Lung (tissue), 12 donors: ENCODE measurements around the gene FSTL5. TPM values are rescaled to one million over a fixed set of nuclear protein-coding genes. Genes with fewer than 3 reads are reported as not detected.

Experiments
- ATAC-seq: fragments of 200-7000 bp; cut with Tn5 transposase; one replicate; pipeline ENCODE4 v1.9.1; 2020; ENCODE audit warnings: moderate number of reproducible peaks; ENCODE audit not compliant: insufficient read depth, low FRiP score
- DNase-seq, 3 donors: peaks; one replicate each; pipeline ENCODE4 v3.0.0-alpha.2; 2013 to 2017
- H3K27ac ChIP-seq, 2 donors: one replicate each; pipeline ENCODE4 v1.5.1; 2013; ENCODE audit warnings: mild to moderate bottlenecking in 2 of 2, moderate library complexity in 2 of 2, control low read depth in 1 of 2, inconsistent platforms in 1 of 2, low read depth in 1 of 2, low read length in 1 of 2
- H3K27me3 ChIP-seq, 3 donors: one replicate each; pipeline ENCODE4 v1.5.1; 2013; ENCODE audit warnings: low read length in 2 of 3; ENCODE audit not compliant: control insufficient read depth in 3 of 3, insufficient read depth in 3 of 3
- H3K36me3 ChIP-seq, 4 donors: one replicate each; pipeline ENCODE4 v1.5.1; 2013; ENCODE audit warnings: low read length in 4 of 4, mild to moderate bottlenecking in 1 of 4, moderate library complexity in 1 of 4; ENCODE audit not compliant: control insufficient read depth in 4 of 4, insufficient read depth in 4 of 4
- H3K4me1 ChIP-seq, 5 donors: one replicate each; pipeline ENCODE4 v1.5.1; 2013; ENCODE audit warnings: low read length in 5 of 5, mild to moderate bottlenecking in 2 of 5, moderate library complexity in 1 of 5; ENCODE audit not compliant: control insufficient read depth in 5 of 5, insufficient read depth in 5 of 5
- H3K4me3 ChIP-seq: one replicate; pipeline ENCODE4 v1.5.1; 2013; ENCODE audit warnings: mild to moderate bottlenecking, control low read depth, moderate library complexity
- H3K9ac ChIP-seq, 2 donors: one replicate each; pipeline ENCODE4 v1.5.1; 2013; ENCODE audit warnings: low read length in 2 of 2, control low read depth in 1 of 2; ENCODE audit not compliant: insufficient read depth in 1 of 2
- H3K9me3 ChIP-seq, 4 donors: one replicate each; pipeline ENCODE4 v1.5.1; 2013; ENCODE audit warnings: low read length in 3 of 4, mild to moderate bottlenecking in 1 of 4, moderate library complexity in 1 of 4; ENCODE audit not compliant: control insufficient read depth in 4 of 4, insufficient read depth in 3 of 4
- CTCF ChIP-seq: IDR thresholded peaks from 2 replicates; pipeline ENCODE4 v1.5.1; 2012; ENCODE audit warnings: mild to moderate bottlenecking; ENCODE audit errors: control extremely low read depth, extremely low read depth
- WGBS, 2 donors: extraction: QIAGEN DNeasy Blood & Tissue Kit; methylation state at CpG; one replicate each; pipeline ENCODE4 v1.1.7; 2013; 5-methylcytosine and 5-hydroxymethylcytosine counted together
- polyA plus RNA-seq, 2 donors: library from polyadenylated mRNA; stranded (reverse); fragments of 200-250 nt; gene quantifications; one replicate each; pipeline ENCODE4 v1.2.1, GENCODE V29; 2013
- total RNA-seq, 2 donors: library from RNA; depleted of rRNA in 1 of 2; stranded (reverse); fragments of >200 nt in 1 of 2; gene quantifications; one replicate each; pipeline ENCODE4 v1.2.1, GENCODE V29; 2014 to 2021
- donor health status: control.
- donor health status: control.
- donor health status: Bipolar disorder and iron deficiency.
- donor health status: healthy.
- donor health status: DM: yes; HTN: yes; CAD: no.

The FSTL5 gene
- total and polyA plus RNA-seq, 4 donors: 0.23 TPM; not detected in 3

DNA sequence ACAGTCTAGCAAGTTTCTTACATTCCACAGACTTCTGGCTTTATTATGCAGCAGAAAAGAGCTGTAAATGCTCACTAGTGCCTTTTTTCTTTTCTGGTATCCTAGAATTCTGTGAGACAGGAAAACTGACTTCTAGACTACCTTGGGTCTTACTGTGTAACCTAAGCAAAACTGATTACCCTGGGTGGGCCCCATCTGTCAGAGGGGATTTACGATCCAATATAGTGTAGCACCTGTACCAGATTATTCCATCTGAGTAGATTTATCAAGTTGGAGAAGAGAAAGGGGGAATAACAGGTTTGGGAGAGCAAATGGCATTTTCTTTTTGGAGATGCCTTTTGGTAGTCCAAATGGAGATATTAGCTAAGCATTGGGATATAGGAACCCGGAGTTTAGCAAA is 46.7 kb downstream of the FSTL5 start:
- DNase-seq (no peak), ATAC-seq (no peak)
- WGBS, 2 donors: 79 to 81% methylated on average over 2 of the region's 2 CpGs
- Histone ChIP-seq H3K27ac (no peak overlapping the region), H3K9ac (no peak overlapping the region), H3K9me3 (no peaks in the 10 kb centered on the region), H3K27me3 (no peaks in the 10 kb centered on the region), H3K36me3 (no peaks in the 10 kb centered on the region), H3K4me1 (peaks cover 0 to 3% (median 0%) of the 10 kb centered on the region in 5 donors), H3K4me3 (no peak overlapping the region)
- no peak for TF ChIP-seq CTCF

DNA sequence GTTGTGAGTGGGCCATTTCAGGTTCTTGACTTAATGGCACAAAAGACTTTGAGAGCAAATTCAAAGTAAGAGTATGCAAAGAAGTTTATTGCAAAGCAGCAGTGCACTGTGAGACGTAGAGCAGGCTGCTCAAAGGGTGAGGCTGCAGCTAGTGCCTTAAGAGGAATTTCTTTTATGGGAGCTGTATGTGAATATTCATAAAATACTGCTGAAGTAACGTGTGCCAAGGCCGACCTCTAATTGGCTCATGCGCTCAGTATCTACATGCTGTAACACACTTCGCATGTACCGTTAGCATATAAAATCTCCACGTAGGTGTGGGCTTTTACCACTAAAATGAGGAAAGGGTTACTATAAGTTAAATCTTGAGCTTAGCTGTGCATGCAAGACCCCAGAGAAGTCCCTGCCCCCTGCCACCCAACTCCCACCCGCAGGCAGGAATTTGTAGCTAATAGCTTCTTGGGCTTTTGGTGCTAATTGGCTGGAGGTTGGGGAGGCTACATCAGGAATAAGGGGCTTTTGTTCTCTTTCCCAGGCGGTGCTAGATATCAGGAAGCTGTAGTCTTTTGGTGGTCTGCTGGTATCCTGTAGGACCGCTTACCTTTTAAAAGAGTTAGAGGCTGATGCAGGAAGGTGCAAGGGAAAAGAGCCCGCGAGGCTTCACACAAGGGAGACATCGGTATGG is 47.6 kb downstream of the FSTL5 start:
- 51 to 63% methylated on average over 13 of the region's 13 CpGs for WGBS, 2 donors
- DNase-seq: peak in 1 of 3 donors; percentile 16
- H3K27ac ChIP-seq: no peak overlapping the region
- no peak for TF ChIP-seq CTCF
- H3K9me3 ChIP-seq: no peaks in the 10 kb centered on the region
- H3K4me1 ChIP-seq: peaks cover 0 to 3% (median 0%) of the 10 kb centered on the region in 5 donors
- H3K27me3 ChIP-seq: no peaks in the 10 kb centered on the region
- no peak for ATAC-seq
- H3K4me3 ChIP-seq: no peak overlapping the region
- no peaks in the 10 kb centered on the region for H3K36me3 ChIP-seq
- H3K9ac ChIP-seq: no peak overlapping the region

DNA sequence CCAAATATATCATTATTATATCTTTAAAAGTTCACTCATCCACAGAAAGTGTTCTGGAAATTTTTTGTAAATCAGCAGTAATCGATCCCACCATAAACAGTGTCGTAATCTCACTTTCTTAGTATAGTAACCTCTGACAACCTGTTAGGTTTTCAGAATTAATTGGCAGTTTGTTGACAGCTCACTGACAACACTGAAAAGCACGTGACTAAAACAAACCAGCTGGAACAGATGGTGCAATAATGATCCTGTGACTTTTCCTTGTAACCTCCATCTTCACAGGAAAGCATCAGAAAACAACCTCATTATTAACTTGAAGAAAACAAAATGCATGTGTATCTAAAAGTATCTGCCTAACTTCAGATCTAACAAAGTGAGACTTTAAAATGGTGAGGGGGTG is 48.5 kb downstream of the FSTL5 start:
- Histone ChIP-seq H3K4me1 (peaks cover 0 to 3% (median 0%) of the 10 kb centered on the region in 5 donors), H3K4me3 (no peak overlapping the region), H3K9ac (no peak overlapping the region), H3K9me3 (no peaks in the 10 kb centered on the region), H3K27ac (no peak overlapping the region), H3K36me3 (no peaks in the 10 kb centered on the region), H3K27me3 (no peaks in the 10 kb centered on the region)
- ATAC-seq: no peak
- TF ChIP-seq CTCF: no peak
- 33 to 35% methylated on average over 3 of the region's 3 CpGs for WGBS, 2 donors
- DNase-seq: no peak

GRCh38 chr4:162111078-162111477 is 52.7 kb downstream of the FSTL5 start:
- H3K27ac ChIP-seq: no peak overlapping the region
- no peak overlapping the region for H3K9ac ChIP-seq
- peaks cover 0 to 3% (median 0%) of the 10 kb centered on the region in 5 donors for H3K4me1 ChIP-seq
- no peak for TF ChIP-seq CTCF
- DNase-seq (no peak), ATAC-seq (no peak)
- no peaks in the 10 kb centered on the region for H3K36me3 ChIP-seq
- H3K27me3 ChIP-seq: no peaks in the 10 kb centered on the region
- 91 to 96% methylated on average over 4 of the region's 4 CpGs for WGBS, 2 donors
- H3K9me3 ChIP-seq: no peaks in the 10 kb centered on the region
- H3K4me3 ChIP-seq: no peak overlapping the region
